Breast epithelium (tissue), 3 donors: ENCODE data around the gene SEMA4D.

ENCODE experiments used
- CTCF ChIP-seq, 3 donors: fragments of 450-650 bp; IDR thresholded peaks; one replicate each; pipeline ENCODE4 v1.5.1; 2016 to 2017; ENCODE audit warnings: antibody characterized with exemption in 3 of 3, mild to moderate bottlenecking in 3 of 3, moderate library complexity in 3 of 3
- POLR2A ChIP-seq: fragments of 450-650 bp; IDR thresholded peaks from one replicate; pipeline ENCODE4 v1.6.1; 2016; ENCODE audit warnings: antibody characterized with exemption, mild to moderate bottlenecking, moderate library complexity

GRCh38 chr9:89497257-89497963, 503 bp downstream of the SEMA4D start:
- TF ChIP-seq CTCF (IDR thresholded peaks at IDR 0.05) (no peak), POLR2A (no peak)
